ENCODE results near the gene EXTL1. TPM values are rescaled to one million over a fixed set of nuclear protein-coding genes. Genes with fewer than 3 reads are reported as not detected.

The EXTL1 gene
- total and polyA plus RNA-seq, 2 donors (not counting 3 experiments of a cell fraction or from before 2014, with no cell fraction given): not detected

- no peak for FAIRE-seq
- BruUV-seq (replicated peaks): no TSS peak
- H4K20me1 ChIP-seq (replicated peaks; ENCODE audit: control insufficient read depth, extremely low read depth, insufficient read depth, low read length): no peaks in the 10 kb centered on the region
- ChIA-PET POLR2A (no interaction called here), CTCF (interaction anchor here (0.7 to 2.9 kb wide), 5 partner anchors 8 to 99 kb away, joined by 3 to 11 read pairs (median 3); no protein-coding TSS in a partner anchor)
- intact Hi-C loops (cut with micrococcal nuclease) (no loop called here), dilution Hi-C loops (cut with MboI; ENCODE audit: extremely low pct_ligation_motif_present, low sequenced_read_pairs) (no loop called here)
- DNase-seq (ENCODE audit: low read depth, low spot score): no peak
- H2AFZ ChIP-seq (ENCODE audit: low read depth, low read length): no peak within 1 kb of the TSS
- no peaks in the 10 kb centered on the region for H3K9me3 ChIP-seq (replicated peaks; ENCODE audit: control insufficient read depth, insufficient read depth, low read length)
- peaks cover 48 to 50% of the 10 kb centered on the region in 2 experiments for H3K27me3 ChIP-seq (ENCODE audit: control insufficient read depth in 2 of 2, insufficient read depth in 2 of 2, low read length in 2 of 2)
- H3K79me2 ChIP-seq (ENCODE audit: control insufficient read depth, insufficient read depth, low read length): no peaks in the 10 kb centered on the region
- H3K36me3 ChIP-seq (ENCODE audit: control insufficient read depth in 2 of 2, extremely low read depth in 1 of 2, insufficient read depth in 2 of 2, low read length in 2 of 2): no peaks in the 10 kb centered on the region
- TF ChIP-seq JUN (IDR thresholded peaks at IDR 0.05; ENCODE audit: borderline replicate concordance, insufficient read depth, insufficient read length, low read depth): no peak
- peak; percentile 88 for TF ChIP-seq EZH2 (IDR thresholded peaks at IDR 0.05; ENCODE audit: borderline replicate concordance, low read depth, low read length, severe bottlenecking)
- H3K27ac ChIP-seq (ENCODE audit: insufficient read depth, low read depth, low read length): no peak within 1 kb of the TSS
- H3K4me2 ChIP-seq (ENCODE audit: insufficient read depth, low read length): no peak within 1 kb of the TSS
- no peaks in the 10 kb centered on the region for H3K9me1 ChIP-seq (replicated peaks; ENCODE audit: control insufficient read depth, extremely low read depth, insufficient read depth, low read length)
- no peak within 1 kb of the TSS for H3K4me3 ChIP-seq (replicated peaks in 1 of 3; ENCODE audit: insufficient read depth in 1 of 3, low read depth in 1 of 3, low read length in 3 of 3)
- H3K9ac ChIP-seq (replicated peaks; ENCODE audit: extremely low read depth, insufficient read depth, low read length): no peak within 1 kb of the TSS
- H3K4me1 ChIP-seq (ENCODE audit: control insufficient read depth, extremely low read depth, insufficient read depth, low read length): no peaks in the 10 kb centered on the region
Measured at GRCh38 chr1:26045722-26046245, 24.2 kb downstream of the EXTL1 start, which contains the start of gene SLC30A2. TSS of gene SLC30A2 (minus strand) at chr1:26046118. CDS start at chr1:26045896, 222 bp downstream.

- TF ChIP-seq MAX (IDR thresholded peaks at IDR 0.05; ENCODE audit: insufficient read depth, insufficient read length) (no peak), CTCF (IDR thresholded peaks at IDR 0.05; ENCODE audit: extremely low read depth in 1 of 2, insufficient read depth in 1 of 2, low read depth in 1 of 2, low read length in 2 of 2) (no peak), FOS (IDR thresholded peaks at IDR 0.05; ENCODE audit: borderline replicate concordance, insufficient read depth, low read length) (no peak), GATA2 (IDR thresholded peaks at IDR 0.05; ENCODE audit: insufficient read depth, insufficient read length, low read depth, low read length) (no peak), EZH2 (IDR thresholded peaks at IDR 0.05; ENCODE audit: borderline replicate concordance, low read depth, low read length, severe bottlenecking) (peak; percentile 82), POLR2A (IDR thresholded peaks at IDR 0.05; ENCODE audit: low read depth, low read length) (no peak), JUN (IDR thresholded peaks at IDR 0.05; ENCODE audit: borderline replicate concordance, insufficient read depth, insufficient read length, low read depth) (no peak), POLR2AphosphoS5 (IDR thresholded peaks at IDR 0.05; ENCODE audit: insufficient read depth, low read depth, low read length) (no peak), MYC (IDR thresholded peaks at IDR 0.05; ENCODE audit: low read depth, low read length) (no peak)
- no peaks in the 10 kb centered on the region for H3K9me3 ChIP-seq (replicated peaks; ENCODE audit: control insufficient read depth, insufficient read depth, low read length)
- peaks cover 50 to 51% of the 10 kb centered on the region in 2 experiments for H3K27me3 ChIP-seq (ENCODE audit: control insufficient read depth in 2 of 2, insufficient read depth in 2 of 2, low read length in 2 of 2)
- no peak overlapping the region for H3K4me3 ChIP-seq (replicated peaks in 1 of 3; ENCODE audit: insufficient read depth in 1 of 3, low read depth in 1 of 3, low read length in 3 of 3)
- no peak overlapping the region for H3K9ac ChIP-seq (replicated peaks; ENCODE audit: extremely low read depth, insufficient read depth, low read length)
- no peaks in the 10 kb centered on the region for H3K36me3 ChIP-seq (ENCODE audit: control insufficient read depth in 2 of 2, extremely low read depth in 1 of 2, insufficient read depth in 2 of 2, low read length in 2 of 2)
- no peaks in the 10 kb centered on the region for H4K20me1 ChIP-seq (replicated peaks; ENCODE audit: control insufficient read depth, extremely low read depth, insufficient read depth, low read length)
- no peaks in the 10 kb centered on the region for H3K9me1 ChIP-seq (replicated peaks; ENCODE audit: control insufficient read depth, extremely low read depth, insufficient read depth, low read length)
- no peak for FAIRE-seq
- no peak overlapping the region for H2AFZ ChIP-seq (ENCODE audit: low read depth, low read length)
- ChIA-PET CTCF (interaction anchor here (0.7 to 2.9 kb wide), 5 partner anchors 8 to 98 kb away, joined by 3 to 11 read pairs (median 3); no protein-coding TSS in a partner anchor), POLR2A (no interaction called here)
- no peak overlapping the region for H3K27ac ChIP-seq (ENCODE audit: insufficient read depth, low read depth, low read length)
- no peak overlapping the region for H3K4me2 ChIP-seq (ENCODE audit: insufficient read depth, low read length)
- DNase-seq (ENCODE audit: low read depth, low spot score): no peak
- intact Hi-C loops (cut with micrococcal nuclease): no loop called here
- no peaks in the 10 kb centered on the region for H3K79me2 ChIP-seq (ENCODE audit: control insufficient read depth, insufficient read depth, low read length)
- dilution Hi-C loops (cut with MboI; ENCODE audit: extremely low pct_ligation_motif_present, low sequenced_read_pairs): no loop called here
- no TSS peak for BruUV-seq (replicated peaks)
- H3K4me1 ChIP-seq (ENCODE audit: control insufficient read depth, extremely low read depth, insufficient read depth, low read length): no peaks in the 10 kb centered on the region
Measured at GRCh38 chr1:26046246-26047095, 24.9 kb downstream of the EXTL1 start.
